Esophagus squamous epithelium (tissue), 5 donors: ENCODE measurements around the gene FAM3B. TPM values are rescaled to one million over a fixed set of nuclear protein-coding genes. Genes with fewer than 3 reads are reported as not detected.

Source experiments
- DNase-seq: peaks from one replicate; lab custom pipeline; 2025; lab: John Stamatoyannopoulos, UW
- H3K27ac ChIP-seq, 4 donors: fragments of 200-600 bp; sonication (generic); one replicate each; pipeline ENCODE4 v1.5.1; 2016 to 2019; ENCODE audit warnings: mild to moderate bottlenecking in 1 of 4
- H3K27me3 ChIP-seq, 4 donors: fragments of 200-600 bp; sonication (generic); 1 replicate in 3 of 4; 2 replicates in 1 of 4; pipeline versions ENCODE4 v1.5.1 to v1.6.0; 2017 to 2021; ENCODE audit warnings: antibody characterized with exemption in 1 of 4
- H3K36me3 ChIP-seq, 3 donors: fragments of 200-600 bp; sonication (generic); one replicate each; pipeline ENCODE4 v1.5.1; 2016 to 2019
- H3K4me1 ChIP-seq, 3 donors: fragments of 200-600 bp; sonication (generic); one replicate each; pipeline ENCODE4 v1.5.1; 2017 to 2019
- H3K4me3 ChIP-seq, 4 donors: fragments of 200-600 bp; sonication (generic); 1 replicate in 3 of 4; 2 replicates in 1 of 4; pipeline ENCODE4 v1.5.1; 2016 to 2019; ENCODE audit warnings: mild to moderate bottlenecking in 2 of 4, moderate library complexity in 1 of 4
- H3K9me3 ChIP-seq, 3 donors: fragments of 200-600 bp; sonication (generic); one replicate each; pipeline ENCODE4 v1.5.1; 2016 to 2019
- CTCF ChIP-seq, 6 experiments: fragments of 450-650 bp in 4 of 6; fragments of 200-600 bp in 2 of 6; sonication (generic) in 2 of 6; IDR thresholded peaks; one replicate each; pipeline ENCODE4 v1.5.1; 2016 to 2019; ENCODE audit warnings: antibody characterized with exemption in 6 of 6, mild to moderate bottlenecking in 4 of 6, moderate library complexity in 4 of 6
- POLR2A ChIP-seq, 4 donors: fragments of 450-650 bp; IDR thresholded peaks; one replicate each; pipeline ENCODE4 v1.6.1; 2017; ENCODE audit warnings: antibody characterized with exemption in 4 of 4, mild to moderate bottlenecking in 4 of 4, moderate library complexity in 3 of 4
- WGBS, 2 donors: methylation state at CpG; one replicate each; pipeline ENCODE4 v1.1.5; 2018; 5-methylcytosine and 5-hydroxymethylcytosine counted together
- intact Hi-C: fragments of 100-400 bp; cut with DNase I; formaldehyde crosslinking; loops from one replicate; pipeline ENCODE4 v1.15.0; 2022
- total RNA-seq, 4 donors: library from RNA; depleted of rRNA; stranded (reverse); fragments of >200 nt; gene quantifications; one replicate each; pipeline ENCODE4 v1.1.0, GENCODE V29; 2016
- donor health status: DM: yes; HTN: yes; CAD: no.

Gene FAM3B
- total RNA-seq, 4 donors from 2014 or later = 14.8 to 83.8 (median 38.6) TPM

DNA sequence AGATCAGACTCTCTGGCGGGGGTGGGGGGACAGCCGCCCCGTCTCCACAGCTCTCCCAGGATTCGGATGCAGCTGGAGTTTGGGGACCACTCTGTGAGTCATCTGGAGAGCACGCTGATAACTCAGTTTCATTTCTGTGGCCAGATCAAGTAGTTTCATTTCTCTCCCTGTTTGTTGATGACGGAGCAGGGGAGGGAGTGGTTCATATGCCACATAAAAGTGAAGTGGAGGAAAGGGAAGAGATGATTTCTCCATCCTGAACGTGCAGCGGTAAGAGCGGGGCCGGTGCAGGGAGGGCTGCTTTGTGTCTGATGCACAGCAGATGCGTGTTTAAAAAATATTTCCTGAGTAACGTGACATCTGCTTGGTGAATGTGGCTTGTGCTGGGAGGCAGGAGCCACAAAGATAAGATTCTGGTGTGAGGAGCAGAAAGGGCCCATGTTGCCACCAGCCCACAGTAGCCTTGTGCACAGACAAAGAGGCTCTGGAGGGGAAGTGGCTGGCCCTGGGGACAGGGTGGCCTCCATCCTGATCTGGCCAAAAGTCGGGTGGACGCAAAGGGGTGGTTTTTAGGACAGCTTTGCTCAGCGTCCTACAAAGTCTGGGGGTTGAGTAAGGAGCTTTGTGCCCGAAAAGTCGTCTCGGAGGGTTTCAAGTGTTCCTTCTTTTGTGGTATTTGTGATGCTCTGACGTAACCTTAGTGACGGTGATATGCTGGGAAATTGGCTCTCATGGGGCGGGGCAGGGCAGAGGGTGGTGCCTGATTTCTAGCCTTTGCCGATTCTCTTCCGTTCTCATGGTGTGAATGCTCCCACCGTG is 45.4 kb downstream of the FAM3B start, which contains the start of gene MX2:
TSS of gene MX2 (plus strand) at position 242 of the 819 bp plus-strand sequence. CDS start 14,880 bp downstream, outside the sequence.
- 26 to 35% methylated on average over 17 to 21 of the region's 24 CpGs for WGBS, 2 donors
- Histone ChIP-seq H3K4me3 (peak within 1 kb of the TSS; percentile 19 to 65 (median 40)), H3K27ac (peak within 1 kb of the TSS; percentile 74 to 93 (median 84)), H3K36me3 (no peaks in the 10 kb centered on the region), H3K4me1 (peaks cover 15 to 76% (median 32%) of the 10 kb centered on the region in 3 donors), H3K27me3 (no peaks in the 10 kb centered on the region), H3K9me3 (no peaks in the 10 kb centered on the region)
- TF ChIP-seq POLR2A (IDR thresholded peaks at IDR 0.05) (peak in 2 of 4 donors; percentile 32 to 50), CTCF (IDR thresholded peaks at IDR 0.05) (no peak)
- DNase-seq = peak; percentile 19
- intact Hi-C loops = no loop called here

DNA sequence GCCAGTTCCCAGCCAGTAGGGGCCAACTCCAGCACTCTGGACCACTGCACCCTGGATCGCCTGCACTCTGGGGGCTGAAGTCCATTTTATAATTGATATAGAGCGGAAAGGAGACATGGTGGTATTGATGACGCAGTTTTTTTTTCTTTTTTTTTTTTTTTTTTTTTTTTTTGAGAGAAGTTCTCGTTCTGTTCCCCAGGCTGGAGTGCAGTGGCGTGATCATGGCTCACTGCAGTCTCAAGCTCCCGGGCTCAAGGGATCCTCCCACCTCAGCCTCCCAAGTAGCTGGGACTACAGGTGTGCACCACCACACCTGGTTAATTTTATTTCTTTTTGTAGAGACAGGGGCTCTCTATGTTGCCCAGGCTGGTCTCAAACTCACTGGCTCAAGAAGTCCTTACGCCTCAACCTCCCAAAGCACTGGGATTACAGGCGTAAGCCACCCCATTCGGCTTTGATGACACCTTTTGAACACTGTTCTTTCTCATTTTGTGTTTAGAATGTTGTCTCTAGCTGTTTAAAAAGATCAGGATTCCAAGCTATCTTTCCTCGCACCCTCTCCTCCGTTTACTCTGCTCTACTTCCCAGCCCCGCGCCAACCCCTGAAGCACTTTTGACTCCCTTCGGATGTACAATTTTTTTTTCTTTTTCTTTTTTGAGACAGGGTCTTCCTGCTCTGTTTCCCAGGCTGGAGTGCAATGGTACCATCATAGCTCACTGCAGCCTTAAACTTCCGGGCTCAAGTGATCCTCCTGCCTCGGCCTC is 46.2 kb downstream of the FAM3B start:
- intact Hi-C loops = no loop called here
- Histone ChIP-seq H3K4me3 (peak overlapping the region; percentile 19 to 65 (median 40)), H3K27me3 (no peaks in the 10 kb centered on the region), H3K4me1 (peaks cover 15 to 83% (median 32%) of the 10 kb centered on the region in 3 donors), H3K36me3 (no peaks in the 10 kb centered on the region), H3K27ac (peak overlapping the region; percentile 74 to 93 (median 84)), H3K9me3 (no peaks in the 10 kb centered on the region)
- no peak for DNase-seq
- WGBS, 2 donors = 83 to 91% methylated on average over 15 to 16 of the region's 16 CpGs
- TF ChIP-seq POLR2A (IDR thresholded peaks at IDR 0.05) (no peak), CTCF (IDR thresholded peaks at IDR 0.05) (no peak)

GRCh38 chr21:41363370-41364270 is 47.0 kb downstream of the FAM3B start:
- H3K9me3 ChIP-seq = no peaks in the 10 kb centered on the region
- peak overlapping the region; percentile 0 to 90 (median 75) for H3K27ac ChIP-seq
- intact Hi-C loops = no loop called here
- 89 to 95% methylated on average over 13 to 14 of the region's 18 CpGs for WGBS, 2 donors
- no peaks in the 10 kb centered on the region for H3K27me3 ChIP-seq
- DNase-seq = no peak
- peaks cover 16 to 88% (median 32%) of the 10 kb centered on the region in 3 donors for H3K4me1 ChIP-seq
- H3K36me3 ChIP-seq = no peaks in the 10 kb centered on the region
- TF ChIP-seq CTCF (IDR thresholded peaks at IDR 0.05) (no peak), POLR2A (IDR thresholded peaks at IDR 0.05) (no peak)
- H3K4me3 ChIP-seq = no peak overlapping the region

GRCh38 chr21:41364308-41364707 is 47.7 kb downstream of the FAM3B start:
- no peaks in the 10 kb centered on the region for H3K9me3 ChIP-seq
- H3K4me3 ChIP-seq = no peak overlapping the region
- H3K27me3 ChIP-seq = peaks cover 0 to under 1% (median 0%) of the 10 kb centered on the region in 4 donors
- TF ChIP-seq CTCF (IDR thresholded peaks at IDR 0.05) = no peak
- no peak for TF ChIP-seq POLR2A (IDR thresholded peaks at IDR 0.05)
- H3K4me1 ChIP-seq = peaks cover 23 to 95% (median 37%) of the 10 kb centered on the region in 3 donors
- H3K27ac ChIP-seq = peak overlapping the region in 3 of 4 donors; percentile 64 to 86 (median 86)
- intact Hi-C loops = no loop called here
- DNase-seq = no peak
- no peaks in the 10 kb centered on the region for H3K36me3 ChIP-seq
- WGBS, 2 donors = 30 to 68% methylated on average over 2 to 5 of the region's 6 CpGs
